Mesothelial cell of epicardium (in vitro differentiated cells): ENCODE results near the gene ELMOD1. TPM values are rescaled to one million over a fixed set of nuclear protein-coding genes. Genes with fewer than 3 reads are reported as not detected.

Experiments used
- DNase-seq, 2 experiments: peaks; one replicate each; pipeline ENCODE4 v3.0.0; 2021; ENCODE audit warnings: low spot score in 2 of 2; ENCODE audit not compliant: unreplicated experiment in 2 of 2
- H3K27ac Mint-ChIP-seq: 2 replicates; pipeline ENCODE4 v1.8.0; 2021; ENCODE audit warnings: mixed read lengths
- H3K27me3 Mint-ChIP-seq: 2 replicates; pipeline ENCODE4 v1.8.0; 2021; ENCODE audit warnings: low read depth, mixed read lengths
- H3K36me3 Mint-ChIP-seq: 2 replicates; pipeline ENCODE4 v1.8.0; 2021; ENCODE audit warnings: mixed read lengths
- H3K4me1 Mint-ChIP-seq: 2 replicates; pipeline ENCODE4 v1.8.0; 2021; ENCODE audit warnings: mixed read lengths
- H3K4me3 Mint-ChIP-seq: 2 replicates; pipeline ENCODE4 v1.8.0; 2021; ENCODE audit warnings: mild to moderate bottlenecking, moderate library complexity, mixed read lengths
- H3K9me3 Mint-ChIP-seq: 2 replicates; pipeline ENCODE4 v1.8.0; 2021; ENCODE audit warnings: mixed read lengths
- total RNA-seq: library from RNA; stranded (reverse); gene quantifications from 3 replicates; pipeline ENCODE4 v1.2.1, GENCODE V29; 2021
- TF ChIP-seq, protein P1 (sequence below): fragments of 200-600 bp; sonication (generic); IDR thresholded peaks from one replicate; pipeline ENCODE4 v1.5.0; 2021; ENCODE audit warnings: antibody characterized with exemption; ENCODE audit not compliant: unreplicated experiment

ELMOD1 gene
- total RNA-seq, 1 donor from 2014 or later = 0.69 TPM

DNA sequence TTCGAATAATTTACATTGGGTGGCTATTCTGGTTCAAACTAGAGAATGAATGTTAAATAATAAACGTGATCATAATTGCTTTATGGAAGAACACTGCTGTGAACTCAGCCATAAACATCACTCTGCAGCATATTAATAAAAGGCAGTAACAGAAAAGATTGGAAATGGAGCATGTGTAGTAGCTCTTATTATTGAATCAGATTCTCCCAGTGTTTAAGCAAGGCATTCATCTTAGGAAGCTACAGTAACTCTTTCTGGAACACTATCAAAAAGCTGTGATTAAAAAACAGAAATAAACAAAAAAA lies 34.7 kb downstream of the ELMOD1 start:
- H3K27me3 Mint-ChIP-seq = peaks cover 24% of the 10 kb centered on the region
- no peaks in the 10 kb centered on the region for H3K4me1 Mint-ChIP-seq
- no peaks in the 10 kb centered on the region for H3K36me3 Mint-ChIP-seq
- TF ChIP-seq, protein P1, sequence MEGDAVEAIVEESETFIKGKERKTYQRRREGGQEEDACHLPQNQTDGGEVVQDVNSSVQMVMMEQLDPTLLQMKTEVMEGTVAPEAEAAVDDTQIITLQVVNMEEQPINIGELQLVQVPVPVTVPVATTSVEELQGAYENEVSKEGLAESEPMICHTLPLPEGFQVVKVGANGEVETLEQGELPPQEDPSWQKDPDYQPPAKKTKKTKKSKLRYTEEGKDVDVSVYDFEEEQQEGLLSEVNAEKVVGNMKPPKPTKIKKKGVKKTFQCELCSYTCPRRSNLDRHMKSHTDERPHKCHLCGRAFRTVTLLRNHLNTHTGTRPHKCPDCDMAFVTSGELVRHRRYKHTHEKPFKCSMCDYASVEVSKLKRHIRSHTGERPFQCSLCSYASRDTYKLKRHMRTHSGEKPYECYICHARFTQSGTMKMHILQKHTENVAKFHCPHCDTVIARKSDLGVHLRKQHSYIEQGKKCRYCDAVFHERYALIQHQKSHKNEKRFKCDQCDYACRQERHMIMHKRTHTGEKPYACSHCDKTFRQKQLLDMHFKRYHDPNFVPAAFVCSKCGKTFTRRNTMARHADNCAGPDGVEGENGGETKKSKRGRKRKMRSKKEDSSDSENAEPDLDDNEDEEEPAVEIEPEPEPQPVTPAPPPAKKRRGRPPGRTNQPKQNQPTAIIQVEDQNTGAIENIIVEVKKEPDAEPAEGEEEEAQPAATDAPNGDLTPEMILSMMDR = no peak
- no peak for DNase-seq
- H3K9me3 Mint-ChIP-seq = no peaks in the 10 kb centered on the region
- no peak overlapping the region for H3K27ac Mint-ChIP-seq
- H3K4me3 Mint-ChIP-seq = no peak overlapping the region

DNA sequence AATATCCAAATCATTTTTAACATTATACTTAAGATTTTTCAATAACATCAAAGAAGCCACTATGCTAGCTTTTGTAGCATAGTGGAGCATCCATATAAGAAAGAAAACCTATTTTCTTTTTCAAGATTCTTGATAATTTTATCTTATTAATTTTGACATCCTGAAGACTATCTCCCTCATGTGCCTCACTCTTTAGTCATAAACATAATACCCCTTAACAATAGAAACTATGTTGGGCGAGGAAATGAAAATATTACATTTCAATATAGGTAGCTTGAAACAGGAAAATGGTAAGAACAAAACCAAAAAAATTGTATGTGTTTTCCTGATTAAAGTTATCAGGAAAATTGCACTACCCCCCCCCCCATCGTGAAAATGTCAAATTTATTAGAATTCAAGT lies 40.1 kb downstream of the ELMOD1 start:
- no peak for DNase-seq
- peaks cover 16% of the 10 kb centered on the region for H3K27me3 Mint-ChIP-seq
- H3K9me3 Mint-ChIP-seq = no peaks in the 10 kb centered on the region
- peaks cover 6% of the 10 kb centered on the region for H3K4me1 Mint-ChIP-seq
- no peak overlapping the region for H3K27ac Mint-ChIP-seq
- no peaks in the 10 kb centered on the region for H3K36me3 Mint-ChIP-seq
- TF ChIP-seq, protein P1 = no peak
- no peak overlapping the region for H3K4me3 Mint-ChIP-seq

DNA sequence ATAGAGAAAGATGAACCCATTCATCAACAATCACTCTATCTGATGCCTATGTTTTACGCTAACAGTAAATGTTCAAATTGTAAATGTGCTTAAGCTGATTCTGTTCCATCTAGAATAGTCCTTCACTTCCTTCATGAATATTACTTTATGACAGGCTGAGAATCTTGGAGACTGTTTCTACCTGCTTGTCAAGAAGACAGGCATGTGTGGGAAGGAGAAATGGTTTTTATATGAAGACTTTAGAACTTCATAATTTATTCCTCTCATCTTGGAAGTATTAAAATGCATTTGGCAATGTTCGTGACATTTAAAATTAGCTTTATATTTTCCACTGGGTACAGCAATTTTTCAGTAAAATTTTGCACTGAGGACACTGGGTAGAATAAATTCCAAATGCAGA lies 41.0 kb downstream of the ELMOD1 start:
- Mint-ChIP-seq H3K9me3 (no peaks in the 10 kb centered on the region), H3K27ac (no peak overlapping the region), H3K4me1 (peaks cover 6% of the 10 kb centered on the region), H3K36me3 (no peaks in the 10 kb centered on the region), H3K27me3 (peaks cover 14% of the 10 kb centered on the region), H3K4me3 (no peak overlapping the region)
- TF ChIP-seq, protein P1 = no peak
- no peak for DNase-seq

DNA sequence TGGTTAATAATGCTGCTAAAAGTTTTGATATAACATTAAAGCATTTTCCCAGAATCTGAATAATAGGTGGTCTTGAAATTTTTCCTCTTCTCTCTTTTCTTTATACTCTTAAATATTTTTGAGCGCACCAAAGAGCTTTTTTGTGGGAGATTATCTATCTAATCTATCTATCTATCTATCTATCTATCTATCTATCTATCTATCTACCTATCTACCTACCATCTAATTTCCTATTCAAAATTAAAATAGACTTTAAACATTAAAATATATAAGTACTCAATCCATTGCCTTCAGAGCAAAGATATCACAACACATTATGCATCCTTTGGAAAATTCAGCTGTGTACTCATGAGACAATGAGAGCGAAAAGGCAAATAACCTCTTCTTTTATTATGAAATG lies 55.8 kb downstream of the ELMOD1 start:
- Mint-ChIP-seq H3K9me3 (no peaks in the 10 kb centered on the region), H3K27ac (no peak overlapping the region), H3K36me3 (no peaks in the 10 kb centered on the region), H3K4me1 (peaks cover 5% of the 10 kb centered on the region), H3K4me3 (no peak overlapping the region), H3K27me3 (peaks cover 28% of the 10 kb centered on the region)
- TF ChIP-seq, protein P1 = no peak
- no peak for DNase-seq

DNA sequence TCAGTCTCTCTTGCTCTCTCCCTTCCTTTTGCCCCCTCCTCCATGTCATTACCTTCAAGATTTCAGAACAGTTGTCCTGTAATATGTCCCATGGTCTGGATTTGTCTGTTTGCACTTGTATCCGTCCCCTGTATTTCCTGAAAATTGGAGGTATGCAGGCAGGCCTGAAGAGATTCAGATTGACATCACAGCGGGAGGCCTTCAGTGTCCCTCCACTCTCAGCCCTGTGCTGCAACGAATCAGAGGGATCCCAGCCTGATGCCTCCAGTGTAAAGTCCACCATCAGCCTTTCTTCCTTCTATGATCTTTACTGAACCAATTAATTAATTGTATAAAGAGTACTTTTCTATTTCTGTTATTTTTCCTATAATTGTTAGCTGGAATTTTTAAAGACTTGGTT lies 57.3 kb downstream of the ELMOD1 start:
- Mint-ChIP-seq H3K36me3 (no peaks in the 10 kb centered on the region), H3K4me3 (no peak overlapping the region), H3K27ac (no peak overlapping the region), H3K4me1 (peaks cover 5% of the 10 kb centered on the region), H3K27me3 (peaks cover 35% of the 10 kb centered on the region), H3K9me3 (no peaks in the 10 kb centered on the region)
- TF ChIP-seq, protein P1 = no peak
- DNase-seq = no peak

DNA sequence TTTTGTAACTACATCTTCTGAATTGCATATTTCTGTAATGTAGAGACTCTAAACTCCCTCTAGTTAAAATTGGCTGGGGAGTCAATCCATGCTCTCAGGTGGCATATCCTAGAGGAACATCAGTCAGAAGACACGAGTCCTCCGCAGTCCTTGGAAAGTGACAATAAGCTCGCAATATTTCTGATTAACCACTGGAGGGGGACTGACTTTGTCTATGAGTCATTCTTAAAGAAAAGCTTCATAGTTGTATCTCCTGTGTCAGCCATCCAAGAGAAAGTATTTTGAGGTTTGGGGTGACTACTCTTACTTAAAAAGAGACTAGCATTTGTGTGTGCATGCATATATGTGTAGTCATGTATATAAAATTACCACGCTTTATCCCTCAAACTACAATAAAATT lies 60.7 kb downstream of the ELMOD1 start:
- Mint-ChIP-seq H3K4me3 (no peak overlapping the region), H3K27me3 (peaks cover 42% of the 10 kb centered on the region), H3K9me3 (no peaks in the 10 kb centered on the region), H3K4me1 (peaks cover 5% of the 10 kb centered on the region), H3K36me3 (no peaks in the 10 kb centered on the region), H3K27ac (no peak overlapping the region)
- TF ChIP-seq, protein P1 = no peak
- DNase-seq = no peak
